HTR-8/SVneo (cell line): ENCODE measurements around the gene SLC35E1.
"Not testable (repeated sequence)": the region's sequence is repeated elsewhere in the genome, so short reads cannot be mapped to it uniquely, and the experiment has no call there.

Experiments used
- DNase-seq: peaks from one replicate; pipeline ENCODE4 v3.0.0; 2011; ENCODE audit warnings: low spot score, mixed read lengths; ENCODE audit not compliant: insufficient read length
- FAIRE-seq: peaks from 2 replicates; lab custom pipeline; 2011; peaks lifted over from hg19 to GRCh38; lab: Jason Lieb, UNC

Gene SLC35E1

DNA sequence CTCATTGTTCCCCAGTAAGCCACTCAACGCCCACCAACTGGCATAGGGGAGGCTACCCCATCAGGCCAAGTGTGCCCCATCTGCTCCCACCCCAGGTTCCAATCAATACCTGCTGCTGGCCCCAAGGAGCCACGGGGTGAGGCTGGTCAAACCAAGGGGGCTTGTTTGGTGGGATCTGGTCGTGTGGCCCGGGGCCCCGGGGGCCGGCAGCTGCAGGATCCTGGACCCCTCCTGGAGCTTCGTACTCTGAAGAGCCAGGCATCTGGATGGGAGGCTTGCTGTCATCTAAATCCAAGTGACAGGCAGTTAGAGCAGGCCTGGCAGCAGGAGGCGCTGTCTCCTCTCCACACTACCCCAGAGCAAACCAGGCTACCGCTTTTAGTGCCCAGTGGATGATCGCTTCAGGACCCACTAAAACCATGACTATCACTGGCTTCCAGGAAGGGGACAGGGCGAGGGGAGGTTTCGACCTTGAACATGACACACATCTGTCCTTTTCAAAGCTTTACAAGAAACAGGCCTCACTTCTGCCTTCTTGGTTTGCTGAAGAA lies 44.2 kb downstream of the SLC35E1 start:
- FAIRE-seq (no peak), DNase-seq (no peak)

DNA sequence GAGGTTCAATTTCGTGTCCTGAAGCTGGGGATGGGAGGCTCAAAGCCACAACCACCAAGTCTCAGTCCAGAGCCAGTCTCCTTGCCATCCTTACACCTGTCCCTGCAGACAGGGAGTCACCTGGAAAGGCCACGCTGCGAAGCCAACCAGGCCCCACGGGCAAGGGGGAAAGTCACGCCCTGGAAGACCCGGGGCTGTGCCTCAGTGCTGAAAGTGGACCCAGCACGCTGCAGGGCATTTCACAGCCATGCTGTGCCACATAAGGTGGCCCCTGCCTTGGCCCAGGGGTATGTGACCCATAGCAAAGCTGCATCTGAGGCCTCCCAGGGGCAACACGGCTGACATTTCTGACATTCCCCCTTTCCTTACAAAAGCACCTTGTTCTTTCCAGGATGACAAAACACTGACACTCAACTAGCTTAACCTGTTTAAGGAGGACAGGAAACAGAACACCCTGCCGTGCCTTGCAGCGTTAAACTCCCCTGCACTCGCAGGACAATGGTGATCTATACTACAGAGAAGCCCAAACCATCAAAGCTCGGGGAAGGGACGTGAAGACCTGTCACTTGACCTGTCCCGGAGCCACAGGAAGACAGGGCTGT lies 44.8 kb downstream of the SLC35E1 start:
- DNase-seq (no peak), FAIRE-seq (peak; percentile 40)

DNA sequence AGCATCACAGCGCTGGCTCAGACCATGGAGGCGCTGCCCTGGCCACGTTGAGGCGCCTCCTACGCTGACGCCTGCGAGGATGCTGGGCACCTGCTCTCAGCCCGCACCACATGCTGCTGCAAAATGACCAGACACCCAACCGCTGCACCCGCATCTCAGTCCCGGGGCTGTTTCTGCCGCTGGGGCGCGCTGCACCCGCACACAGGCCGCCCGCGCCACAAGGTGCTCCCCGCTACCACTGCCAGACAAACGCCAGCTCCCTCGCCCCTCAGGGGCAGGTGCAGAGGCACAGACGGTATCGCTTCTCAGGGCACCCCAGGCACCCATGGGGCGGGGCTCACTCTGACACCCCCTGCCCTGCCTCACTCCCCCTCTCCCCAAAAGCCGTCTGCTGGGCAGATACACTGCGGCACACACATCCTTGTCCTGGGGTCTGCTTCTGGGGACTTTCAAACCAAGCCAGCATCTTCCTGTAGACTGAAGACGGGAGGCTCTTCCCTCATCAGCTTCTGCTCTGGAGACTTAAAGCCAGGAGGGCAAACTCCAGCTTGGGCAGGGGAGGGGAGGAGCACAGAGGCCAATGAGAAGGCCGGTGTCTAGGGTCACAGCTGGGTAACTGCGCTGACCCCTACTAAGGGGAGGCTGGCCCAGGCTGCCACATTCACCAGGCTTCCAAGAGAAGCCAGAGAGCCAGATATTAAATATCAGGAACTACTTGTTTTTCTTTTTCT lies 46.3 kb downstream of the SLC35E1 start:
- no peak for FAIRE-seq
- DNase-seq = no peak

DNA sequence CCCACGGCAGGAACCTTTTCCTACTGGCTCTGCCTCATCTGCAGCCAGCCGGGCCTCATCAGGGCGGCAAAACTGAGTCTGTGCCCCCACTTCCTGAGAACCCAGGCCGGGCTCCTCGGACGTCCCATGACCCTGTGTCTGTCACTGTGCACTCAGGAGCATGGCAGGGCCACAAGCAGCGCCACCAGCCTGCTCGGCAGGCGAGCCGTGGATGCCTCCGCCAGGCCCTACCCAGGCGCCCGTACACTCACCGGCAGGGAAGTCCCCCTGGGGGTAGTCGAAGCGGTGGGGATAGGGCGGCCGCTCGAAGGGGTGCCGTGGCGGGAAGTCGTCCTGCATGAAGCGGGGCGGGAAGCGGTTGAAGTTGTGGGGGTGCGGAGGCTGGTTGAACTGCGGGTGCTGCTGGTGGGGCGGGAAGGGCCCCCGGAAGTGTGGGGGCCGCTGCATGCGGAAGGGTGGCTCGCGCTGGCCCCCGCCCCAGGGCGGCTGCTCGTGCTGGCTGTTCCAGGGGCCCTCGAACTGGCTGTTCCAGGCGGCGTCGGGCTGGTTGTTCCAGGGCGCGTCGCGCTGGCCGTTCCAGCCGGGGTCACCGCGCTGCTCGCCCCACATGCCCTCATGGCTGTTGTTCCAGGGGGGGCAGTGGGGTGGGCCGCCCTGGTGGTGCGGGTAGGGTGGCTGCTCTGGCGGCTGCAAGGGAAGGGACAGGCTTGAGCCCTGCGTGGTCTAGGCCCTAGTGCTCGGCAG lies 47.1 kb downstream of the SLC35E1 start:
- DNase-seq (no peak), FAIRE-seq (no peak)

DNA sequence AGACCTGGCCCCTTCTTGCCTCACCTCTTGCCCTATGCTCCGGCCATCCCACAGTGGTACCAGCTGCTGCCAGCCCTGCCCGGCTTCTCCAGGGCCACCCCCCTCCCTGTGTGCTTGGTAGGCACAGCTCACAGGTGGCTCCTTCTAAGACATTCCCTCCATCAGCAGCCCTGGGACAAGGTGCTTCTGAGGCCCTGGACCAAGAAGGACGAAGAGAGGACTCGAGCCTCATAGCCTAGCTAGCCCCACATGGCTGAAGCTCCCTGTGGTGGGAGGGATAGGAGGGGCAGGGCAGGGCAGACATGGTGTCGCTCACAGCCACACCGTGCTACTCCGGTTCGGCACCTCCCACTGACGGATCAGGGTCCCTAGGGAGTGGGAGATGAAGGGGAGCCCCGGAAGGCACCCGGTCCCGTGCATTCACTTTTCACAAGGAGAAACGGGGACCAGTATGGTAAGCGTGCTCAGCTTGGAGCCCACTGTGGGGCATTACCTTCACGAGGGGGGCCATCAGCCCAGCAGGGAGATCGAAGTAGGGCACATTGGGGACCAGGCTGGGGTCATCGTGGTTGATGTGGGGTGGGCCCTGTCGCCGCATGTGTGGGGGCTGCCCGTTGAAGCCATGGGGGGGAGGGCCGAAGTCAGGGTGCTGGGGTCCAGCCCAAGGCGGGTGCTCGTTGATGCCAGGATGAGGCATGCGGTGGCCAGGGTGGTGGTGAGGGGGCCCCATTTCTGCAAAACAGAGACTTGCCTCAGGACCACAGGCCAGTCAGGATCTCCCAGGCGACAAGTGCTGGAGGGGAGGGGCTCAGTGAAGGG lies 49.4 kb downstream of the SLC35E1 start:
- DNase-seq (no peak), FAIRE-seq (peak; percentile 16)

DNA sequence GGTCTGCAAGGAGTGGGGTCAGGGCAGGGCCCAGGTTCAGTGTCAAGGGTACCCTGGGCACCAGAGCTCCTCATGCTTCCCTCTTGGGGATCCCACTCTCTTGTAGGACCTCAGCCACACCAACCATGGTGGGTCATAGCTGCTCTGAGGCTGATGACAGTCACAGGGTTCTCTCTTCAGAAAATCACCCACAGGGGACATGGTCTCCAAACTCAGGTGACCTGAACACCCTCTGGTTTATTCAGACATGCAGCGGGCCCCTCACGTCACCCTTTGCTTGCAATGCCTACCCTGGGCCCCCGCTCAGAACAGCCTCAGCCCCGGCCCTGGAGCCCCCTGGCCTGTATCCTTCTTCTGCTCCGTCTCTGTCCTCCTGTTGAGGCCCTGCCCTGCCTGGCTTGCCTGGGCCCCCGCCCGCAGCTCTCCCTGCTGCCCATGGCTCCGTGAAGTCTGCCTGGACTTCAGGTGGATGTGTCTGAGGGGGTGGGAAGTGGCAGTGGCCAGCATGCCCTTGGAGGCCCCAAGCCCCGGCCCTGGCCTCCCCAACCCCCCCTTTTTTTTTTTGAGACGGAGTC lies 50.4 kb downstream of the SLC35E1 start:
- DNase-seq = no peak
- no peak for FAIRE-seq

DNA sequence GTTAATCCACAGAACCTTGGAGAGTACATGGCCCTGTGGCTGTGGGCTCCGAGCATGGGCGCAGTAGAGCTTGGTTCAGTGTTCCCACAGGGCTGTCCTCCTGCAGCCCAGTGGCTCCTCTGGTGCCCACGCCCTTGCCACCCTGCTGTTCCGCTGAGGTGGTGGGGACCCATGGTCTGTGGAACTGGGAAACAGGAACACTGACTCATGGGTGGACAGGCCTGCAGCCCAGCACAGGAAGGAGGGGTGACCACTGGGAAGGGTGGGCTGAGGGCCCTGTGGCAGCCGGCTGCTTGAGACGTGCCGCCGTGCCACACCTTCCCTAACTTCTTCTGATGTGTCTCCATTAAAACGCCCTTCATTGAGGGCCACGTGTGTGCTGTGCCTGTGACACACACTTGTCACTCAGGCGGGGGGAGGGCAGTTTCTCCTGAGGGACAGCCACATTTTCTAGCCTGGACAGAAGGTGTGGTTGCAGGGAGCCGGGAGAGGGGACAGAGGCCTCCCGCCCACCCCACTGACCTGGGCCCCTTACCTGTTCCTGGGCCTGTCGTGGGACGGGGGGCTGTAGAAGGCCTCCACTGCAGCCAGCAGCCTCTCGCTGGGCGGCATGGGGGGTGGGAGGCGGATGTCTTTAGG lies 51.1 kb downstream of the SLC35E1 start:
- FAIRE-seq (no peak), DNase-seq (no peak)

DNA sequence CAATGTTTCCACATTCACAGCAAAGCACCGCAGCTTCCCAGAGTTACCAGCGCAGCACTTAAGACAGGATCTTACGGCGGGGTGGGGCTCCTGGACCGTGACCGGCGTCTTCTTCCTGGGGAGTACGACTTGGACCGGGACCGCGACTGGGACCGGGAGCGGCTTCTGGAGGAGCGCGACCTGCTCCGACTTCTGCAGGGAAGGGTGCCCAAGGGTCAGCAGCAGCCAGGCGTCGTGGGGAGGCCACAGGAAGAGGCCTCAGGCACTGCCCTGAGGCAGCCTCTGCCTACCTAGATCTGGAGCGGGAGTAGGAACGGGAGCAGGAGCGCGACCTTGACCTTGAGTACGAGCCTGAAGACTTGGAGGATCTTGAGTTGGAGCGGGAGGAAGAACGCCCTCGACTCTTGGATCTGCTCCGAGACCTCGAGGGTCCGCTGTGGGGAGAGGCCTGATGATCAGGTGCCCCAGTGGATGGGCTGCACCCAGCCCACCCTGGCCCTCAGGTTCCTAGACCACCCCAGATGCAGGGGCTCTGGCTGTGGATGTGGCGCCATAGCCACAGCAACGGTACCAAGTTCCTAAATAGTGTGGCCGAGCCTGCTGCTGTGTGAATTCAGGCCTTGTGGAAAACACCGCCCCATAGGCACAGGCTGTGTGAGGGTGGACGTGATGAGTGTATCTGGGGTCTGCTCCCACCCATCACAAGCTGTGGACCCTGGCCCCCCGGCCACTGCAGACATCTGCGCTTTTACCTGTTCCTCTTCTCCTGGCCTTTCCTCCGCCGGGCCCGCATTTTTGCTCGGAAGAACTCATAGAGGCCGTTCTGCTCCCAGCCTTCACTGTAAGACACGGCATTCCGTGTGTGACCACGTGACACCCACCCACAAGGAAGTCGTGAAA lies 51.9 kb downstream of the SLC35E1 start:
- no peak for DNase-seq
- no peak for FAIRE-seq

DNA sequence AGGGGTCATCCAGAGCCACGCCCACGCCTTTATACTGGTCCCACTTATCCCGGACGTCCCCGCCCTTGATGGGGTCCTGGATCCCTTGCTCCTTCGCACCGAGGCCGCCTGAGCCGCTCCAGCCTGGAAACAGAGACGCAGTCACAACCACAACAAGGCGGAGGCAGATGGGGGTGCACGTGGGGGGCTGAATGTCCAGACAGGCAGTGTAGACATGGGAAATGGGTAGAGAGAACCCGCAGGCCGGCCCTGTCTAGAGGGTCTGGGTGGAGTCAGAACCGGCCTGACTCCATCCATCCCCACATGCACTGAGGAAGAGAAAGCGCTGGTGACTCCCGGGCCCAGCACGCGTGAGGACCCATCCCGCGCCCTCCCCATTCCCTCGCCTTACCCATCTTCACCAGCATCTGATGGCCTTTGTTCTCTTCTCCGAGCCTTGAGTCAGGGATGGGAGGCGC lies 53.0 kb downstream of the SLC35E1 start:
- DNase-seq (no peak), FAIRE-seq (no peak)

DNA sequence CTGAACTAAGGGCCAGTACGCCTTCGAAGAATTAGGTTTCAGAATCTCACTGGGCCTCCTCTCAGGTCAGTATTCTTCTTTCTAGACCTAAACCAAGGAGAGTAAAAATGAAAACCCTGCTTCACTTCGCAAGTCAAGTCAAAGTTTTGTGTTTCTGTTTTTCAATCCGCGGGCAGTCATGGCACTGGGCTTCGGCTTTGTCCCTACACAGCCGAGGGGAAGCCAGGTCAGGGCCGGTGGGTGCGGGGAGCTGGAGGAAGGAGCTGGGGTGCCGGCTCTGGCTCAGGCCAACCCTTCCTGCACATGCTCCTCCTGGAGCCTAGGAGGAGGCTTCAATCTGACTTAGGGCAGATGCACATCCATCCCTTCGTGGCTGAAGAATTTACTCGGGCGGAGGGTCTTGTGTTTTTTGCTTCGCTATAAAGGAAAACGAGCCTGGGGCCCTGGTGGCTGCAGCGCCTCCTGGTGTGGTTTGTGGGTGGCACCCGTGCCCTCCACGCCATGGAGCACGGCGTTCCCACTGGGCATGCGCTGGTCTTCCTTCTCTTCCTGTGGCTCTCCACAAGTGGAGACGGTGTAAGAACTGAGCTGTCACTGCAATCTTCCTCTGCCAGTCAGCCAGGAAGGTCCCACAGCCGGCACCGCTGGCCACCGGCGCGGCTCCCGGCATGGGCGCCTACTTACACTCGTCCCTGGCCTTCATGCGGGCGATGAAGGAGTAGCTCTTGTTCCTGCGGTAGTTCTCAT lies 53.6 kb downstream of the SLC35E1 start:
- DNase-seq = no peak
- no peak for FAIRE-seq

DNA sequence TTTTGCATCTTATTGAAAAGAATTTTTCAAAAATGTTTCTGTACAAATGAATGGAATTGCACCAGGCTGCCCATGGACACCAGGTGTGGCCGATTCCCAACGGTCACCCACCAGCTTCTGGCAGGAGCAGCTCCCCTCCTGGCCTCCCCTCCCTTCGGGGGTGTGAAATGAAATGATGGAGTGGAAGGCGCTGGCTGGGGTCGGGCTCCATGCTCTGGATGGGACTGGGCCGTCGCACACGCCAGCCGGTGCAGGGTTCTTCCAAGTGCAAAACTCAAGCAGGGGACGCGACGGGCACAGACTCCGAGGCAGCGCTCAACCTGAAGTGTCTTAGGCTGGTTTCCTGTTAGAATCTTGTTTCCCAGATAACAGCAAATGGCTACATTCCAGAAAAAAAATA lies 54.2 kb downstream of the SLC35E1 start:
- no peak for FAIRE-seq
- no peak for DNase-seq

DNA sequence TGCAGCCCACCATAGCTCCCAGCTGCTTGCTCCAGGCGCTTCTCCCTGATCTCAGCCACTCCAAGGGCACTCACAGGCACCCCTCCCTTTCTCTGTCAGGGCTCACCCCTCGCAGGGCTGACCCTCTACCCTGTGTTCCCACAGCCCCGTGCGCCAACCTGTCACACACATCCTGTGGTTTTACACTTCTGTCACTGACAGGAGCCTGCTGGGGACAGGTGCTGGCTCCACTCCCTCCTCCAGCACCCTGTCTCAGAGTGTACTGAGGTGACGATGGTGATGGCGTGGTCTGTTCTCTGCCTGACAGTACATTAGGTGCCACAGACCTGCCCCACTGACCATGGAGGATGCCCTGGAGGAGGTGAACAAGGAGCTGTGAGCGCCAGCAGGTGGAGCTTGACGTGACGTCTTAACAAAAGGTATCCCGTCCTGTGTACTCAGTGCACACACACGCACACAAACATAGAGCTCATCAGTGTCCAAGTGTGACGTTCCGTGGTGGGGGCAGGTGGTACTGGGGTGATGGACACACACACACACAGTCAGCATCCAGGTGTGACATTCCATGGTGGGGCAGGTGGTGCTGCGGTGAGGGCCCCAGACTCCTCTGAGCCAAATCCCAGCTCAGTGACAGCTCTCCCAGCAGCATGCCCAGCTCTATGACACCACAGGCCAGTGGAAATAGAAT lies 55.1 kb downstream of the SLC35E1 start:
- DNase-seq = no peak
- no peak for FAIRE-seq

DNA sequence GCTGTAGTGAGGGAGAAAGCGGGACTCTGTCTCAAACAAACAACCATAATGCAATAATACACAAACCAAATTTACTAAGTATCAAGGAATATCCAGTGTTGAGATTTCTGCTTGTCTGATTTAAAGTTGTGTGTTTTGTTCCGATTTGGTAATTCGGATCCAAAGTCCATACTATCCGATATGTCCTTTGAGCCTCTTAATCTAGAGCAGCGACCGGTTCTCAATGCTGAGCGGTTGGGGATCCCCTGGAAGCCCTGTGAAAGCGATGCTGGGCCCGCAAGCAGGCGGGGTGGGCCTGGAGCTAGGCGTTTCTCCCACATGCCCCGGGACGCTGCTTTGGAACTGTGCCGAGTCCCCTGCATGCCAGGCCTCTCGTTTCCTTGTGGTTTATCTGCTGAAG lies 55.8 kb downstream of the SLC35E1 start:
- DNase-seq = no peak
- no peak for FAIRE-seq

DNA sequence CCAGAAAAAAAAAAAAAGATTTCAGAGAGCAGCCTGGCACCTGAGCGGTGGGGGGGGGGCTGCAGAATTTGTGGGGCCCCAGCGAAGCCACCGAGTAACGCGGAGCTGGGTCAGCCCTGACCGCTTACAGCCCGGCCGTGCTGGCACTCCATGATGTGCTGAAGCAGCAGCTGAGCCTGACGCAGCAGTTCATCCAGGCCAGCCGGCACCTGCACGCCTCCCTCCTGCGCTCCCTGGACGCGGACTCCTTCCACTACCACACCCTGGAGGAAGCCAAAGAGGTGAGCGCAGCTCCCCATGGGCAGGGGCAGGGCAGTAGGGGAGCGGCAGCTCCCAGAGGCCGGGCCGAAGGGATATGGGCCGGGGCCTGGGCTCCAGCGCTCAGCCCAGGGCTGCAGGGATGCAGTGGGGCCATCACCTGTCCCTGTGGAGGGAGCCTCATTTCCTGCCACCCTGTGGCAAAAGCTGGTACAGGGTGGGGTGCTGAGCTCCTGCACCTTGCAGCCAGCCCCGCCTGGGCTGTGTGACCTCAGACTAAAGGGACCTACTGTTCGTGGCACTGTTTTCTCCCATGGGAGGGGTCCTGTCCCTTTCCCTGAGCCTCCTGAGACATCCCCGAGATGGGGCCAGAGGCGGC lies 57.7 kb downstream of the SLC35E1 start:
- DNase-seq = no peak
- no peak for FAIRE-seq

DNA sequence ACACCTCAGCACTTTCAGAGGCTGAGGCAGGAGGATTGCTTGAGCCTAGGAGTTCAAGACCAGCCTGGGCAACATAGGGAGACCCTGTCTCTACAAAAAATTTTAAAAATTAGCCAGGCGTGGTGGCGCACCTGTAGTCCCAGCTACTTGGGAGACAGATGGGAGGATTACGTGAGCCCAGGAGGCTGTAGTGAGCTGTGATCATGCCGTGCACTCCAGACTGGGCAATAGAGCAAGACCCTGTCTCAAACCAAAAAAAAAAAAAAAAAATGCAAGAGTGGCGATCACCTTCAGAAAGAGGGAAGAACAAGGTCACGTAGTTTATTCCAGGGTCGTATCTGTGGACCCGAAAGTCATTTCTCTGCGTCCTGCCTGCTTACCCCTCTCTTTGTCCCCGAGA lies 59.6 kb downstream of the SLC35E1 start:
- not testable (repeated sequence) for DNase-seq, FAIRE-seq

DNA sequence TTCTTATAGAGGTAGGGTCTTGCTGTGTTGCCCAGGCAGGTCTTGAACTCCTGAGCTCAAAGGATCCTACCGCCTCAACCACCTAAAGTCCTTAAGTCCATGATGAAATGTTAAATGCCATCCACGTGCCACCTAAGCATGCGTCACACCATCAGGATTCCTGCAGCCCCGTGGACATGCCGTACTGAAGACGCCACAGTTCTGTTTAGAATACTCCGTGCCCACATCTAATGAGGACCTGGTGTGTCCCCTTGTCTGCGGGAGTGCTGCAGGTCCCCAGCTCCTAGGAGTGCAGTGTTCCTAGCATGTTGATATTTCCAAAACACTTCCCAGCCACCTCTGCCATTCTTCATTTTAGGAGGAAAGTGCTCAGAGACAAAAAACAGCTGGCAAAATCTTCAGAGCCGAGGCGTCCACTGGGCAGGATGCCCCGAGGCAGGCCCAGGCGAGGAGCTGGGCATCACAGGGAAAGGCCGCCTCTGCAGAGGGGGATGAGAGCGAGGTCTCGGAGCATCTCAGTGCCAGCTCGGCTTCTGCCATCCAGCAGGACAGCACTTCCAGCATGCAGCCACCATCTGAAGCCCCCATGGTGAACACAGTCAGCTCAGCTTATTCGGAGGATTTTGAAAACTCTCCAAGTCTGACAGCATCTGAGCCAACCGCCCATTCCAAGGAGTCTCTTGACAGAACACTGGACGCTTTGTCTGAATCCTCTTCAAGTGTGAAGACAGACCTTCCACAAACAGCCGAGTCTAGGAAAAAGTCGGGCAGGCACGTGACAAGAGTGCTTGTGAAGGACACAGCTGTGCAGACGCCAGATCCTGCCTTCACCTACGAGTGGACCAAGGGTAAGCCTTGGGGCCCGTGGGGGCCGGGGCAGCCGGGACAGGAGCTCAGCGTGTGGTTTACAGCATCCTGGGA lies 62.8 kb downstream of the SLC35E1 start:
- no peak for DNase-seq
- FAIRE-seq = peak; percentile 23
